ENCODE results near the gene BAHD1. TPM values are rescaled to one million over a fixed set of nuclear protein-coding genes. Genes with fewer than 3 reads are reported as not detected.
A peak's percentile ranks its signal among the peaks of the same experiment; 100 is the strongest.

Gene BAHD1
- total and polyA plus RNA-seq, 4 experiments from 2014 or later, result 1.5 to 49.2 (median 25.8) TPM

- no peaks in the 10 kb centered on the region for H3K9me3 ChIP-seq (ENCODE audit: control insufficient read depth in 1 of 2, low read length in 2 of 2)
- intact Hi-C loops (cut with micrococcal nuclease), result loop anchor here (5.0 kb wide), 1 partner anchor 34 kb away; the partner anchor contains the start of gene CHST14
- Mint-ChIP-seq H3K4me1 (peaks cover 24 to 67% (median 41%) of the 10 kb centered on the region in 4 donors), H3K9me3 (no peaks in the 10 kb centered on the region), H3K27me3 (peaks cover 13 to 14% of the 10 kb centered on the region in 2 donors), H3K27ac (peak overlapping the region in 4 of 7 donors; percentile 21 to 82 (median 30)), H3K36me3 (peaks cover 0 to 10% of the 10 kb centered on the region in 2 donors), H3K4me3 (peak overlapping the region; percentile 4 to 79 (median 38))
- H3K4me1 ChIP-seq (ENCODE audit: insufficient read depth, low read length), result peaks cover 46% of the 10 kb centered on the region
- no peak overlapping the region for H3K27ac ChIP-seq (ENCODE audit: low read depth, low read length)
- no peak overlapping the region for H3K4me3 ChIP-seq (ENCODE audit: low read length in 2 of 2)
- CTCF ChIA-PET (ENCODE audit: partially characterized antibody), result no interaction called here
- H3K36me3 ChIP-seq (ENCODE audit: insufficient read depth, low read length), result no peaks in the 10 kb centered on the region
- H3K27me3 ChIP-seq (ENCODE audit: insufficient read depth, low read length), result peaks cover 12% of the 10 kb centered on the region
- POLR2A ChIA-PET (ENCODE audit: partially characterized antibody), result interaction anchor here (1.1 to 5.7 kb wide), 4 partner anchors 14 to 33 kb away, joined by 3 to 94 read pairs (median 12); partner anchors contain the start of gene IVD
- no peak for DNase-seq
Observed at GRCh38 chr15:40437752-40438687, 2.7 kb upstream of the BAHD1 start.

GRCh38 chr15:40438712-40439111, 2.0 kb upstream of the BAHD1 start:
- Histone ChIP-seq H3K4me1 (ENCODE audit: insufficient read depth, low read length) (peaks cover 53% of the 10 kb centered on the region), H3K27ac (ENCODE audit: low read depth, low read length) (no peak overlapping the region), H3K27me3 (ENCODE audit: insufficient read depth, low read length) (peaks cover 12% of the 10 kb centered on the region), H3K4me3 (ENCODE audit: low read length in 2 of 2) (no peak overlapping the region), H3K36me3 (ENCODE audit: insufficient read depth, low read length) (no peaks in the 10 kb centered on the region), H3K9me3 (ENCODE audit: control insufficient read depth in 1 of 2, low read length in 2 of 2) (no peaks in the 10 kb centered on the region)
- ChIA-PET POLR2A (ENCODE audit: partially characterized antibody) (interaction anchor here (1.1 to 5.7 kb wide), 3 partner anchors 14 to 33 kb away, joined by 3 to 94 read pairs (median 3); partner anchors contain the start of gene IVD), CTCF (ENCODE audit: partially characterized antibody) (interaction anchor here (5.7 kb wide), 1 partner anchor 68 kb away, joined by 29 read pairs; no protein-coding TSS in a partner anchor)
- Mint-ChIP-seq H3K36me3 (peaks cover 0 to 10% of the 10 kb centered on the region in 2 donors), H3K9me3 (no peaks in the 10 kb centered on the region), H3K27ac (peak overlapping the region in 2 of 7 donors; percentile 13 to 82), H3K27me3 (peaks cover 13 to 14% of the 10 kb centered on the region in 2 donors), H3K4me1 (peaks cover 31 to 74% (median 48%) of the 10 kb centered on the region in 4 donors), H3K4me3 (peak overlapping the region in 7 of 8 donors; percentile 4 to 79 (median 27))
- intact Hi-C loops (cut with micrococcal nuclease), result loop anchor here (5.0 kb wide), 1 partner anchor 34 kb away; the partner anchor contains the start of gene CHST14
- DNase-seq, result no peak

GRCh38 chr15:40439461-40439959, 1.2 kb upstream of the BAHD1 start:
- Mint-ChIP-seq H3K36me3 (peaks cover 0 to 10% of the 10 kb centered on the region in 2 donors), H3K27me3 (peaks cover 13 to 14% of the 10 kb centered on the region in 2 donors), H3K9me3 (no peaks in the 10 kb centered on the region), H3K4me3 (peak overlapping the region; percentile 87 to 96 (median 92)), H3K4me1 (peaks cover 39 to 82% (median 56%) of the 10 kb centered on the region in 4 donors), H3K27ac (peak overlapping the region in 4 of 7 donors; percentile 87 to 93 (median 90))
- DNase-seq, result no peak
- ChIA-PET POLR2A (ENCODE audit: partially characterized antibody) (interaction anchor here (0.7 to 5.7 kb wide), 11 partner anchors 10 to 132 kb away, joined by 3 to 94 read pairs (median 5); partner anchors contain the start of genes CCDC32, DISP2, INAFM2 and IVD), CTCF (ENCODE audit: partially characterized antibody) (interaction anchor here (0.6 to 5.7 kb wide), 7 partner anchors 10 to 118 kb away, joined by 3 to 29 read pairs (median 4); no protein-coding TSS in a partner anchor)
- Histone ChIP-seq H3K9me3 (ENCODE audit: control insufficient read depth in 1 of 2, low read length in 2 of 2) (no peaks in the 10 kb centered on the region), H3K27me3 (ENCODE audit: insufficient read depth, low read length) (peaks cover 12% of the 10 kb centered on the region), H3K4me3 (ENCODE audit: low read length in 2 of 2) (peak overlapping the region; percentile 62 to 65), H3K27ac (ENCODE audit: low read depth, low read length) (no peak overlapping the region), H3K4me1 (ENCODE audit: insufficient read depth, low read length) (peaks cover 61% of the 10 kb centered on the region), H3K36me3 (ENCODE audit: insufficient read depth, low read length) (no peaks in the 10 kb centered on the region)
- intact Hi-C loops (cut with micrococcal nuclease), result loop anchor here (5.0 kb wide), 1 partner anchor 33 kb away; the partner anchor contains the start of gene CHST14

- ChIA-PET CTCF (ENCODE audit: partially characterized antibody) (interaction anchor here (0.5 to 5.7 kb wide), 13 partner anchors 10 to 118 kb away, joined by 3 to 29 read pairs (median 4); no protein-coding TSS in a partner anchor), POLR2A (ENCODE audit: partially characterized antibody) (interaction anchor here (0.8 to 5.7 kb wide), 15 partner anchors 10 to 254 kb away, joined by 3 to 94 read pairs (median 4); partner anchors contain the start of genes CCDC32, DISP2, IVD and PLCB2)
- Mint-ChIP-seq H3K27ac (peak overlapping the region; percentile 87 to 93 (median 92)), H3K9me3 (no peaks in the 10 kb centered on the region), H3K36me3 (peaks cover 0 to 10% of the 10 kb centered on the region in 2 donors), H3K4me3 (peak overlapping the region; percentile 87 to 96 (median 92)), H3K4me1 (peaks cover 45 to 83% (median 59%) of the 10 kb centered on the region in 4 donors), H3K27me3 (peaks cover 13 to 14% of the 10 kb centered on the region in 2 donors)
- Histone ChIP-seq H3K9me3 (ENCODE audit: control insufficient read depth in 1 of 2, low read length in 2 of 2) (no peaks in the 10 kb centered on the region), H3K27me3 (ENCODE audit: insufficient read depth, low read length) (peaks cover 12% of the 10 kb centered on the region), H3K4me3 (ENCODE audit: low read length in 2 of 2) (peak overlapping the region; percentile 62 to 65), H3K27ac (ENCODE audit: low read depth, low read length) (peak overlapping the region; percentile 38), H3K36me3 (ENCODE audit: insufficient read depth, low read length) (no peaks in the 10 kb centered on the region), H3K4me1 (ENCODE audit: insufficient read depth, low read length) (peaks cover 67% of the 10 kb centered on the region)
- intact Hi-C loops (cut with micrococcal nuclease), result loop anchor here (2.0 to 5.0 kb wide), 3 partner anchors 32 to 129 kb away; partner anchors contain the start of genes CHST14, IVD and RPUSD2
- peak in 4 of 5 donors; percentile 19 to 63 (median 28) for DNase-seq
Observed at GRCh38 chr15:40439960-40440742, 602 bp upstream of the BAHD1 start.

- Mint-ChIP-seq H3K4me1 (peaks cover 48 to 76% (median 57%) of the 10 kb centered on the region in 4 donors), H3K4me3 (peak overlapping the region; percentile 89 to 95 (median 93)), H3K36me3 (peaks cover 0 to 10% of the 10 kb centered on the region in 2 donors), H3K9me3 (no peaks in the 10 kb centered on the region), H3K27ac (peak overlapping the region; percentile 76 to 95 (median 91)), H3K27me3 (peaks cover 10 to 11% of the 10 kb centered on the region in 2 donors)
- intact Hi-C loops (cut with micrococcal nuclease), result loop anchor here (1.0 to 2.0 kb wide), 3 partner anchors 37 to 127 kb away; partner anchors contain the start of genes IVD and RPUSD2
- POLR2A ChIA-PET (ENCODE audit: partially characterized antibody), result interaction anchor here (1.0 to 5.7 kb wide), 10 partner anchors 11 to 253 kb away, joined by 3 to 94 read pairs (median 5); partner anchors contain the start of genes CCDC32, CHST14, DISP2 and IVD
- H3K4me1 ChIP-seq (ENCODE audit: insufficient read depth, low read length), result peaks cover 60% of the 10 kb centered on the region
- no peaks in the 10 kb centered on the region for H3K36me3 ChIP-seq (ENCODE audit: insufficient read depth, low read length)
- H3K4me3 ChIP-seq (ENCODE audit: low read length in 2 of 2), result peak overlapping the region in 1 of 2 donors; percentile 45
- H3K27ac ChIP-seq (ENCODE audit: low read depth, low read length), result peak overlapping the region; percentile 49
- peak in 1 of 5 donors; percentile 52 for DNase-seq
- CTCF ChIA-PET (ENCODE audit: partially characterized antibody), result interaction anchor here (1.0 to 5.7 kb wide), 6 partner anchors 15 to 152 kb away, joined by 3 to 29 read pairs (median 4); partner anchors contain the start of gene KNL1
- H3K27me3 ChIP-seq (ENCODE audit: insufficient read depth, low read length), result peaks cover 6% of the 10 kb centered on the region
- H3K9me3 ChIP-seq (ENCODE audit: control insufficient read depth in 1 of 2, low read length in 2 of 2), result no peaks in the 10 kb centered on the region
Observed at GRCh38 chr15:40441565-40442531, 1.1 kb downstream of the BAHD1 start.

Measured in CD4-positive, alpha-beta memory T cell (primary cell).